GM21390 (cell line): ENCODE results near the gene TXNIP.

ENCODE experiments used
- ATAC-seq: cut with Tn5 transposase; IDR thresholded peaks from one replicate; pipeline ENCODE4 v1.9.1; 2021; ENCODE audit not compliant: unreplicated experiment

The TXNIP gene

DNA sequence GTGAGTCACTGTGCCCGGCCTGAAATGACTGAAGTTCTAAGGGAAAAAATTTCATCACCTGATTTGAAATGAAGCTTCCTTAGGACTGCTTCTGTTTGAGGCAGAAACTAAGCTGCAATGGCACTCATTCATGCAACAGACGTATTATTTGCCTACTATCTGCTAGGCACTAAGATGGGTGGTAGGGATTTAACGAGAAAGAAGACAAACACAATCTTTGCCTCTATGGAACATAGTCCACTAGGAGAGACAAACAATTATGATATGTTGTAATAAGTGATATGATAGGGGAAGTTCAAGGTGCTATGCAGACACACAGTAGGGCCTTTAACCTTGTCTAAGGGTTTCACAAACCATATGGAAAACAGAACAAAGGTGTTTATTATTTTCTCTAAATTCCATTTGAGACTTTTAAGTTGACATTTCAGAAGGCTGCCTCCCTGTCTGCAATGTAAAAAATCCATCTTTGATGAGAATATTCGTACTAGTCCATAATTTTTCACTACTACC, 49.8 kb downstream of the TXNIP start:
- no peak for ATAC-seq

DNA sequence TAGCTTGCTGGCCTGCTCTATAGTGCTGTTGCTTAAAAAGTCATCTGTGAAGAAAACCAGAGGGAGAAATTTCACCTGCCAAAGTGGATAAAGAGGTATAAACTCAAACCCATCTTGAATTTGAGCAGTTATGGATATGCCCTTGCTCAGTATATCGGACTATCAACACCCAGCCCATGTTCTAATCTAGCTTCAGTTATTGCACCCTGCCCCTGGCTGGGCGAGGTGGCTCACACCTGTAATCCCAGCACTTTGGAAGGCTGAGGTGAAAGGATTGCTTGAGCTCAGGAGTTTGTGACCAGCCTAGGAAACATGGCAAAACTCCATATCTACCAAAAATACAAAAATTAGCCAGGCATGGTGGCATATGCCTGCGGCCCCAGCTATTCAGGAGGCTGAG, 51.8 kb downstream of the TXNIP start:
- no peak for ATAC-seq

DNA sequence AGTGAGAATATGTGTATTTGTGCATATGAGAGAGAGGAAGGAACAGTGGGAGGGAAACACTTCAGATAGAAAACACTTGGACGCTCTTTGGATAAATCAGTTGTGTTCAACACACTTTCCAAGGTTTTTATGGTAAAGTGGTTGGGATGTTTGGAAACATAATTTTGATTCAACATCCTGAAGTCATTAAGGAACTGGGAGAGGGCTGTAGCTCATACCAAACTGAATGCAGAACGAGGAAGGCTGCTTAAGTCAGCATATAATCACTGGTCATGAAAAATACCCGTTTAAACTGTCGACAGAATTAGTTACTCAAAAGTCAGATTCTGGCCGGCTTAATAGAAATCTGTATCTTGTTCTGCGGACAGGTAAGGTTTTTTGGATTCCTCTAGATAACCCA, 53.5 kb downstream of the TXNIP start:
- ATAC-seq = no peak
